ENCODE data around the gene GPATCH8. TPM values are rescaled to one million over a fixed set of nuclear protein-coding genes. Genes with fewer than 3 reads are reported as not detected.

The GPATCH8 gene
- total and polyA plus RNA-seq, 2 donors (not counting 3 experiments of a cell fraction or from before 2014, with no cell fraction given), result 14.6 to 35.3 TPM

DNA sequence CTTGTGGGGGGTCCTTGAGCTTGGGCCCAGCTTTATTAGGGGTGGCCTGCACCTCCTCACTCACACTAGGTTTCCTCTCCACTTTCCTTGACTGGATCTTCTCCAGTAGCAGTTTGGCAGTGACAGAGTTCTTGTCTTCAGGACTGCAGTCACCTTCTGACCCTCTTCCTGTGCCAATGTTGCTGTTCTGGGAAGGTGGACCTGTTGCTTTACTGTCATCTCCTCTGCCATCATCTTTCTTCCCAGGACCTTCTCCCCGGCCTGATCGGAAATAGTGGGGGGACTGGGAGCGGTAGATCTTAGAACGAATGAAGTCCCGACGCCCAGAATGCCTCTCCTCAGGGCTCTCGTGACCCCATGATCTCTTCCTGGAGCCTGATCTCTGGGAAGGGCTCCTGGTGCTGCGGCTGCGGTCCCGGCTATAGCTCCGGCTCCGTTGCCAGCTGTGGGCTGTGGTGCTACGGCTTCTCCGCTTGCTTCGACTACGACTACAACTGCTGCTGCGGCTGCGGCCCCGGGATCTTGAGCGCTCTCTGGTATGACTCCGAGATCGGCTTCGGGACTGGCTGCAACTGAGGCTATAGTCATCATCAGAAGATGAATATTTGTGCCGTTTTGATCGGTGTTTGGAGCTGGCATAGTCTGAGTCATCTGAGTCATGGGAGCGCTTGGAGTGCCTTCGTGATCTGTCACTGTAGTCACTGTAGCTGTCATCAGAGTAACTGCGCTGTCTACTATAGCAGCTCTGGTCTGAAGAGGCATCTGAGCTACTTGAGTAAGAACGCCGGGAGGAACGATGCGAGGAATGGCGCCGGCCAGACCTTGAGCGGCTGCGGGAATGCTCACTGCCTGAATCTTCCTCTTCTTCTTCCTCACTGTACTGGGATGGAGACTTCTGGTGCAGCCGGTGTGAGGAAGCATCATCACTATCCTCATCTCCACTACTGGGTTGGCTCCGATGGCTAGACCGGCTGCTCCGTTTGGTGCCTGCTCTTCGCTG lies 104.2 kb downstream of the GPATCH8 start:
- TF ChIP-seq POLR2AphosphoS5 (IDR thresholded peaks at IDR 0.05; ENCODE audit: insufficient read depth, low read depth, low read length) (no peak), GATA2 (IDR thresholded peaks at IDR 0.05; ENCODE audit: insufficient read depth, insufficient read length, low read depth, low read length) (no peak), EZH2 (IDR thresholded peaks at IDR 0.05; ENCODE audit: borderline replicate concordance, low read depth, low read length, severe bottlenecking) (no peak), FOS (IDR thresholded peaks at IDR 0.05; ENCODE audit: borderline replicate concordance, insufficient read depth, low read length) (no peak), MYC (IDR thresholded peaks at IDR 0.05; ENCODE audit: low read depth, low read length) (no peak), JUN (IDR thresholded peaks at IDR 0.05; ENCODE audit: borderline replicate concordance, insufficient read depth, insufficient read length, low read depth) (no peak), POLR2A (IDR thresholded peaks at IDR 0.05; ENCODE audit: low read depth, low read length) (no peak), MAX (IDR thresholded peaks at IDR 0.05; ENCODE audit: insufficient read depth, insufficient read length) (no peak)
- TF ChIP-seq, protein P1, sequence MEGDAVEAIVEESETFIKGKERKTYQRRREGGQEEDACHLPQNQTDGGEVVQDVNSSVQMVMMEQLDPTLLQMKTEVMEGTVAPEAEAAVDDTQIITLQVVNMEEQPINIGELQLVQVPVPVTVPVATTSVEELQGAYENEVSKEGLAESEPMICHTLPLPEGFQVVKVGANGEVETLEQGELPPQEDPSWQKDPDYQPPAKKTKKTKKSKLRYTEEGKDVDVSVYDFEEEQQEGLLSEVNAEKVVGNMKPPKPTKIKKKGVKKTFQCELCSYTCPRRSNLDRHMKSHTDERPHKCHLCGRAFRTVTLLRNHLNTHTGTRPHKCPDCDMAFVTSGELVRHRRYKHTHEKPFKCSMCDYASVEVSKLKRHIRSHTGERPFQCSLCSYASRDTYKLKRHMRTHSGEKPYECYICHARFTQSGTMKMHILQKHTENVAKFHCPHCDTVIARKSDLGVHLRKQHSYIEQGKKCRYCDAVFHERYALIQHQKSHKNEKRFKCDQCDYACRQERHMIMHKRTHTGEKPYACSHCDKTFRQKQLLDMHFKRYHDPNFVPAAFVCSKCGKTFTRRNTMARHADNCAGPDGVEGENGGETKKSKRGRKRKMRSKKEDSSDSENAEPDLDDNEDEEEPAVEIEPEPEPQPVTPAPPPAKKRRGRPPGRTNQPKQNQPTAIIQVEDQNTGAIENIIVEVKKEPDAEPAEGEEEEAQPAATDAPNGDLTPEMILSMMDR (IDR thresholded peaks at IDR 0.05; ENCODE audit: extremely low read depth in 1 of 2, insufficient read depth in 1 of 2, low read depth in 1 of 2, low read length in 2 of 2), result no peak
- Histone ChIP-seq H3K9ac (replicated peaks; ENCODE audit: extremely low read depth, insufficient read depth, low read length) (no peak overlapping the region), H3K4me3 (replicated peaks in 1 of 3; ENCODE audit: insufficient read depth in 1 of 3, low read depth in 1 of 3, low read length in 3 of 3) (no peak overlapping the region), H3K9me1 (replicated peaks; ENCODE audit: control insufficient read depth, extremely low read depth, insufficient read depth, low read length) (no peaks in the 10 kb centered on the region), H3K36me3 (ENCODE audit: control insufficient read depth in 2 of 2, extremely low read depth in 1 of 2, insufficient read depth in 2 of 2, low read length in 2 of 2) (peaks cover 8 to 28% of the 10 kb centered on the region in 2 experiments), H3K4me1 (ENCODE audit: control insufficient read depth, extremely low read depth, insufficient read depth, low read length) (no peaks in the 10 kb centered on the region), H3K79me2 (ENCODE audit: control insufficient read depth, insufficient read depth, low read length) (no peaks in the 10 kb centered on the region), H4K20me1 (replicated peaks; ENCODE audit: control insufficient read depth, extremely low read depth, insufficient read depth, low read length) (no peaks in the 10 kb centered on the region), H3K4me2 (ENCODE audit: insufficient read depth, low read length) (no peak overlapping the region), H3K27ac (ENCODE audit: insufficient read depth, low read depth, low read length) (no peak overlapping the region), H2AFZ (ENCODE audit: low read depth, low read length) (no peak overlapping the region), H3K27me3 (ENCODE audit: control insufficient read depth in 2 of 2, insufficient read depth in 2 of 2, low read length in 2 of 2) (no peaks in the 10 kb centered on the region), H3K9me3 (replicated peaks; ENCODE audit: control insufficient read depth, insufficient read depth, low read length) (no peaks in the 10 kb centered on the region)
- intact Hi-C loops (cut with micrococcal nuclease), result no loop called here
- CTCF ChIA-PET, result interaction anchor here (0.6 to 9.2 kb wide), 4 partner anchors 14 to 124 kb away, joined by 3 to 86 read pairs (median 4); no protein-coding TSS in a partner anchor
- dilution Hi-C loops (cut with MboI; ENCODE audit: extremely low pct_ligation_motif_present, low sequenced_read_pairs), result no loop called here
- POLR2A ChIA-PET, result no interaction called here
- BruUV-seq (replicated peaks), result no TSS peak
- no peak for FAIRE-seq
- no peak for DNase-seq (ENCODE audit: low read depth, low spot score)

All from endothelial cell of umbilical vein (primary cell).